ENCODE data around the gene C11orf97. TPM values are rescaled to one million over a fixed set of nuclear protein-coding genes. Genes with fewer than 3 reads are reported as not detected.
"Not testable (repeated sequence)": the region's sequence is repeated elsewhere in the genome, so short reads cannot be mapped to it uniquely, and the experiment has no call there.

C11orf97 gene, protein sequence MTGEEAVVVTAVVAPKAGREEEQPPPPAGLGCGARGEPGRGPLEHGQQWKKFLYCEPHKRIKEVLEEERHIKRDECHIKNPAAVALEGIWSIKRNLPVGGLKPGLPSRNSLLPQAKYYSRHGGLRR
- not detected in 2 replicates for total RNA-seq (2014; rRNA removed; shearing (Covaris generic))

DNA sequence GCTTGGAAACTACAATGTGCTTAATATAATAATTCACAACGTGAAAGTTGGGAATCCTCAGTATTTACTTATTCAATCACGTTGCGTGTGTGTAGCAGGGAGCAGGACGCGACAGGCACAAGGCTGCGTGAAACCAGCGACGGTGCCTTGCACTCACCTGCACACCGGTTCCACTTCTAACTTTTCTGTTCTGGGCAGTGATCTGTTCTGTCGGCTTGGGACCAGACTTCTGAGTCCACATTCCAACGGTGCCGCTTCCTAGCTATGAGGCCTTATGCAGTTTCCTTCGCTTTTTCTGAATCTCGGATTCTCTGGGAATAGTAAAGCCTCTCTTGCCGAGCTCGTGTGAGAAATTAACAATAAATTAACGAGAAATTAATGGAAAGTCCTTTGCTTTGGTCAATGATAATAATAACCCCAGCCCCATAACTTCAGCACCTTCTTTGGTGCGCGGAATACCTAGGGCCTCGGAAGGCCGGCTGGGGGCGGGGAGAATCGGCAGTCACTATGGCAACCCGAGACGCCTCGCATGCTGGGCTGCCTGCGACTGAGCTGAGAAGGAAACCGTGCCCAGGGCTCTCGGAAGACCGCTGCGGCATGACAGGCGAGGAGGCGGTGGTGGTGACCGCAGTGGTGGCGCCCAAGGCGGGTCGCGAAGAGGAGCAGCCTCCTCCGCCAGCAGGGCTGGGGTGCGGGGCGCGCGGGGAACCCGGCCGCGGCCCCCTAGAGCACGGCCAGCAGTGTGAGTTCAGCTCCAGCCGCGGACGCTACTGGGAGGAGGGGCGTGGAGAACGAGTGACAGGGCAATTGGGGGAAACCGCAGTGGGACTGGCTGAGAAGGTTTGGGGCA lies at the start of gene C11orf97:
TSS of gene C11orf97 (plus strand) at position 530 of the 850 bp plus-strand sequence. CDS start at position 598, 68 bp downstream.
- no peak for DNase-seq (ENCODE audit: low spot score)

DNA sequence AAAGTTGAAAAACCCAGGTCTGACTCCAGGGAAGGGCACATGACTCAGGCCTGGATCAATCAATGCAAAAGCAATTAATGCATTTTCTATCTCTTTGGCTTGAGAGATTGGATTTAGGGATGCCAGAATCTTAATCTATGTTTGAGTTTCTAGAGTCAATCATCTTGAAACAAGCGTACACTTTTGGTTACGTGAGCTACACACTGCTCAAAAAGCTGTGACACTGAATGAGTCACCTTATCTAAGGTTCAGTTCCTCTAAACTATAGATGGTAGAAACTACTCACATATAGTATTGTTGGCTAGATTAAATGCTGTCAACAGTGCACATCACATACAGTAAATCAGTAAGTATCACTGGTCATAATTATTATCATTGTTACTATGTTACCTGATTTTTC lies 42.8 kb upstream of the C11orf97 start:
- DNase-seq (ENCODE audit: low spot score) = no peak

DNA sequence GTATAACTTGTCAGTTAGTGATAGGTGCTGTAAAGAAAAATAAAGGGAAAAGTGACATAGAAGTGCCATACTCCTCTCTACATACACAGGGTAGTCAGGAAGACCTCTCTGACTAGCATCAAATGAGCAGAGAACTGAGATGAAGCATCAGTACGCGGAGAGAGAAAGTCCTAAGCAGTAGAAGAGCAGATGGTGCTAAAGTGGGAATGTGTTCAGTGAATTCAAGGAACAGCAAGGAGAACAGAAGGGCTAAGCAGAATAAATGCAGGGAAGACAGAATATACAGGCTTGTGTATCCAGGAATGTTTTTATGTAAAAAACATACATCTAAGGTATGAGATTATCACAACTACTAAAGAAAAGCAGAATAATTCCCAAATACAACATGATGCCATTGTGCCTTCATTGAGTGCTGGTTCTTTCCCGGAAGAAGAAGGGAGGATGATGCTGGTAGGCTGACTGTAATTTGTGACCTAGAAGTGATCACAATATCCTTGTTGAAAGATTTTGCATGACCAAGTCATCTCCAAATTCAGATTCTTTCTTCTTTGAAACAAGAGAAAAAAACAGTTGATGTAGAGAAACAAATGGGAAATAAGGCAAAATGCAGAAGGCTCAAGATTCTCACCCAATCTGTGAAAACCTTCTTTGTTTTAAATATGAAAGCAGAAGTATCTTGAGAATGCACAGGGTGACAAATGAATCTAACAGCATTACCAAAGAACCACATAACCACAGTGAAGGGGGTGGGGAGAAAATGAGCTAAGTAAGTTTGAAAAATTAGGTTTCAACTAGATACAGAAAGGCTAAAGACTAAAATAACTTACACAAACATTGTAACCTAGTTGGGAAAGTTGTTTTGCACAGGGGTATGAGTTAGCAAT lies 39.1 kb upstream of the C11orf97 start:
- DNase-seq (ENCODE audit: low spot score) = no peak

DNA sequence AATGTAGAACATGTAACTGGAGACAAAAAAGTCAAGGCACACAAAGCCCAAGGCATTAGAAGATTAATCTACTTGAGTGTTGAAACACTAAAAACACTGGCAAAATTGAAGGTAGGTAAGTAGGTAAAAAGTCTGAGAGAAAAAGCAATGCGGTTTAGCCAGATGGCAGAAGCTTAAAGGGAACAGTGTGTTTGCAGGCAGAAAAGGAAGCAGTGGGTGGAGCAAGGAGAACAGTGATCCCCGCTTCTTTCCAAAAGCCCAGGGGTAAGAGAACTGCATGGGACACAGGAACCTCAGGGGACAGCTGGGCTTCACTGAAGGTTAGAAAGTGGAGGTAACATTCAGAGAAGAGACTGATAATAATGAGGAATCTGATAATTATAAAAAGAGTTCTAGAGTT lies 34.6 kb upstream of the C11orf97 start:
- no peak for DNase-seq (ENCODE audit: low spot score)

DNA sequence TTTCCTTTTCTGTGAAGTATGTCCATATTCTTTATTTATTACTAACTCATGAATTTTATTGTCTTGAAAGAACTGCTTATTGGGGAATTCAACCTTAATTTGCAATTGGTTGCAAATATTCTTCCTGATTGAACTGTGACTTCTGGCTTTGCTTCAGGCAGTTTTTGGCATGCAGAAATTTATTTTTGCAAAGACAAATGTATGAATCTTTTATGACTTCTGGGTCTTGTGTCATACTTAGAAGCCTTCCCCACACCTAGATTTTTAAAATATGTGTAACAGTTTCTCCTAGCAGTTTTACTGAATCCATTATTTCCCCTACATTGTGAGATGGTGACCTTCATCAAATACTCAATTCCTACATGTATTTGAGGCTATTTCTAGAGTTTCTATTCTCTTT lies 30.9 kb upstream of the C11orf97 start:
- no peak for DNase-seq (ENCODE audit: low spot score)

DNA sequence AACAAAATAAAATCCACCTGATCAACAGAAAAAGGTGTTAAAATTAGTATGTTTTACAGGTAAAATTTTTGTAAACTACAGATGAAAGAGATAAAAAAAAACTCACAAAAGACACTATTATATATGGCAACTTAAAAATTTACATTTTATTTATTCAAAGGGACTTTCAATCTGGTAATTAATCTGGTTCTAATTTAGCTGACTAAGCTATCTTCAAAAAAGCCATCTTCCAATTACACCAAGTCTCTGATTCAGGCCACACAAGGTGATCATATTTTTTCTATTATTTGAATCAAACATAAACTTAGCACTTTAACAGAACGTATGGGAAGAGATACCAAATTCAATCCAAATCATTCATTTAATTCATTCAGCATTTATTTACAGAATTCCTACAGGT lies 26.2 kb upstream of the C11orf97 start:
- no peak for DNase-seq (ENCODE audit: low spot score)

DNA sequence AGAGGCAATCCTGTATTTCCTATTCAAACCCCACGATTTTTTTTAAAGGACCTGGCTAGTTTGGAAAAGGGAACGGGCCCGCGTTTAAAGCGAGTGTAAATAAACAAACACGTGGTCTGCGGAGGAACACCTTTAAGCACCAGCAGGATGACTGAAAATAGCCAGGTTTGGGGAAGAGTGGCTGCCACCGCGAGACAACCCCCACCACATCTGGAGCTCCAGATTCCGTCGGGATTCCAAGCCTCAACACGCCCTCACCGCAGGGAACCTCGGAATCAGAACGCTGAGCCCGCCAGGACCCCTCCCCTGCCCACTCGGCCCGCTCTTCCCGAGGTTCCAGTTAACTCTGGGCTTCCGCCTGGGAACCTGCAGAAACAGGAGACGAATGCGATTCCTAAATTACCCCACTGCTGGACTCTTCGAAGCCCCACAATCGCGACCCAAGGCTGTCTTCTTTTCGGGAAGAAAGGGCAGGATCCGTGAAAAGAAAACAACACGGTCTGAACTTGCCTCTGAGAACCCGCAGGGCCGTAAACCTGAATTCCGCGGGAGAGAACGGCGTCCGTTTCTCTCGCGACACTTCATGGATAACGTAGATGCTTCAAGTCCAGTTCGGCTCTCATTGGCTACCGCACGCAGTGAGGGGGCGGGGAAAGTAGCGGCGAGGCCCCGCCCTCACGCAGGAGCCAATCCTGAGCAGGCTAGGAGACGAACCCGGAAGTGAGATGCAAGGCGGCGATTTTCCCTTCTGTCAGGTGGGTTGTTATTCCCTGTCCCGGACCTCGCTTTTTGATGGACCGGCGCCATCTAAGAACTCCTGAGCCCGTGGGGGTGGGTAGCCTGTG lies 18.8 kb upstream of the C11orf97 start, which contains the start of the genes ANKRD49 and MRE11:
TSS of gene ANKRD49 (plus strand) at position 704 of the 845 bp plus-strand sequence. CDS start 2,710 bp downstream, outside the sequence.
TSS of gene MRE11 (minus strand) at position 564 of the 845 bp plus-strand sequence. CDS start 1,043 bp downstream, outside the sequence.
- DNase-seq (ENCODE audit: low spot score) = peak; percentile 88

DNA sequence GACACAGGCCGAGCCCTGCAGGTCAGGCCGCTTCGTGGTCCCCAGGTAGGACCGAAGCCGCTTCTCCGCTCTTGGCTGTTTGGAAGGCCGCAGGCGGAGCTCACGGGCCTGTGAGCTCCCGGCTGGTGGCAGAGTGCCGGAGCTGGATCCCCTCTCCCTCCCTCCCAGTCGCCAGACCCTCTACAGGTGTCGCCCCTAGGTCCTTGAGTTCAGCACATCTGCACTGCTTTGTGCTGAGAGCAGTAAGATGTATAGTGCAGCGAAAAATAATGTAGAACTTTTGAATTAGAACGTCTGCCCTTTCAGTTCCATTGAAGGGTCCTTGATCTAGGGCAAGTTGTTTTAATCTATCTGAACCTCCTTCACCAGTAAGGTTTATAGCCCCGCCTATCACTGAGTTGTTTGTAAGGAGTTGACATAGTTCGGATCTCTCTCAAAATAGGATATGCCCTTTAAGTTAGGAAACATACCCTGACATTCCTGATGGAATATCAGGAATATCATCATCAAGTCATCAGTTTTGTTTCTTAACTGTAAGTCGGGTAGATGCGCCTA lies 18.1 kb upstream of the C11orf97 start:
- DNase-seq (ENCODE audit: low spot score) = no peak

DNA sequence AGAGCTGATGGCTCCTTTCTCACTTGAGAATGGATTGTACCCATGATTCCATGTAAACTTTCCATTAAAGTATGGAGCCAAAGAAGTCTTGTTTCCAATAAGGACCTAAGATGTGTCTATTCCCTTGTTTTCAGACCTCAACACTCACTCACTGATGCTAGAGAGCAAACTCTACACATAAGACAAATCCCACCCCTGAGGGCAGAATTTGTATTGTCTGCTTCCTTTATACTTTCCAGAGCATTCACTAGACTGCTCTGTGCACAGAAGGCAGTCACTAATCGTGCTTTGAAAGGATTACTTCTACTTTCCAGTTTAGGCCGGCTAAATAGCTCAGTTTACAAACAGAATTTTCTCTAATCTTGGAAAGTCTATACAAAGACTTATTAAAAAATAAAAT lies 12.1 kb upstream of the C11orf97 start:
- no peak for DNase-seq (ENCODE audit: low spot score)

DNA sequence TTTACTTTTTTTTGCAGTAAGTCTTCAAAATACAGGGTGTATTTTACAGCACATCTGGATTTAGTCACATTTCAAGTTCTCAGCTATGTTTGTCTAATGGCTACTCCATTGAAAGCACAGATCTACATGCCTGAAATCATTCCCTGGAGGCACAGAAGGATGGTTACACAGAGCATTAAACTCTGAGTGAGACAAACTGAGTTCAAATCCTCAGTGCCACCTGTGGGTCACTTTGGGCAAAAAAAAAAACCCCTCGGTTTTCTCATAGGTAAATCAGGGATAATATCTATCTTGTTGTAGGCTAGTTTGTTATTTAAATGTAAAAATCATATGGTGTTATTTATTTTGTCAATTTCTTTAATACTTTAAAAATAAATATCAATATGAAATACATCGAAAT lies 10.7 kb upstream of the C11orf97 start:
- DNase-seq (ENCODE audit: low spot score) = no peak

DNA sequence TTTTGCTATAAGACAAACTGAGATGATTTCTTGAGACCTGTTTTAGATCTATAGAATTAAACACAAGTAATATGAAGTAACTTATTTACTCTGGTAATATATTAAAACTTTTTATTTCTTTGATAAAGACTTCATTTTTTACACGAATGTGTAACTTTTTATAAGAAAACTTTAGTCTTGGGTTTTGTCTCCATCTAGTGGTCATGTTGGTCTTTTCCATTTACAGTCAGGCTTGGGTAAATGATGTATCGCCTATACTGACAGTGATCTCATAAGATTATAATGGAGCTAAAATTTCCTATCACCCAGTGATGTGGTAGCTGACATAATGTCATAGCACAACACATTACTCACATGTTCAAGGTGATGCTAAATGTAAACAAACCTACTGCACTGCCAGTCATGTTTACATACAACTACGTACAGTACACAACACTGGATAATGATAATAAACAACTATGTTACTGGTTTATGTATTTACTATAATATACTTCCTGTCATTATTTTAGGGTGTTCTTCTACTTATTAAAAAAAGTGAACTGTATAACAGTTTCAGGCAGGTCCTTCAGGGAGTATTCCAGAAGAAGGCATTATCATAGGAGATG lies 7.5 kb upstream of the C11orf97 start:
- no peak for DNase-seq (ENCODE audit: low spot score)

DNA sequence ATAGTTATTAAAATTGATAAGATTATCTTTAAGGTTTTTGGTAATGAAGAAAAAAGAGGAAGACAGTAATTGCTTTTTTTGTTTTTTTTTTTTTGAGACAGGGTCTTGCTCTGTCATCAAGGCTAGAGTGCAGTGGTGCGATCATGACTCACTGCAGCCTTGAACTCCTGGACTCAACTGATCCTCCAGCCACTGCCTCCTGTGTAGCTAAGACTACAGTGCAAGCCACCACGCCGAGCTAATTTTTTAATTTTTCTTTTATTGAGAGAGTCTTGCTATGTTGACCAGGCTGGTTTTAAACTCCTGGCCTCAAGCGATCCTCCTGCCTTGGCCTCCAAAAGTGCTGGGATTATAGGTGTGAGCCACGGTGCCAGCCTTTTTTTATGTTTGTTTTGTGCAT lies 5.7 kb upstream of the C11orf97 start:
- DNase-seq (ENCODE audit: low spot score) = not testable (repeated sequence)

DNA sequence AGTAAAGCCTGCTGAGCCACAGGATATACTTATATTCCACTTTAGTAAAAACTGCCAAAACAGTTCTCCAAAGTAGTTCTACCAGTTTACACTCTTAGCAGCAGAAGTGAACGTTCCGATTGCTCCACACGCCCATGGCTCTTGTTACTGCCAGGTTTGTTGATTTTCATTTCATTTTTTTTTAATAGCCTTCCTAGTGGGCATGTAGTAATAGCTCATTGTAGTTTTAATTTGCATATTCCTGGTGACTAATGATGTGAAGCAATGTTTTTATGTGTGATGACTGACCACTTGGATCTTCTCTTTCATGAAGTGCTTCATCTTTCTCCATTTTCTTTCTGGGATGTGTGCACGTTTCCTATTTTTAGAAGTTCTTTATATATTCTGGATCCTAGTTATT lies 4.8 kb upstream of the C11orf97 start:
- no peak for DNase-seq (ENCODE audit: low spot score)

DNA sequence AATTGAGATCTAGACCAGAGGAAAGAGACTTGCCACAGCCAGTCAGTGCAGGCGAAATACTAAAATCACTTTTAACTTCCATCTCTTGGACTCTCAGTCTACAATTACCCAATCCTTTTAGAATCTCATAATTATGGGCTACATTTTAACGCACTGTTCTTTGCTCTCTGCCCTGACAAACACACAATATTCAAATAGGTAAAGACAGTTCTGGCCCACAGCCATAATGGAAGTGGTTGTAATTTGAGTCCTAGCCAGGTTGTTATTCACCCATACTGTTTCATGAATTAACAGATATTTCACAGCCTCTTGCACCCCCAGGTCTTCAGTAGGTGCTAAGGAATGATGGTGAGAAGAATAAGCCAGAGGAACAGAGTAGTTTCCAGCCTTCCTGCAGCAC lies 830 bp downstream of the C11orf97 start:
- DNase-seq (ENCODE audit: low spot score) = no peak

DNA sequence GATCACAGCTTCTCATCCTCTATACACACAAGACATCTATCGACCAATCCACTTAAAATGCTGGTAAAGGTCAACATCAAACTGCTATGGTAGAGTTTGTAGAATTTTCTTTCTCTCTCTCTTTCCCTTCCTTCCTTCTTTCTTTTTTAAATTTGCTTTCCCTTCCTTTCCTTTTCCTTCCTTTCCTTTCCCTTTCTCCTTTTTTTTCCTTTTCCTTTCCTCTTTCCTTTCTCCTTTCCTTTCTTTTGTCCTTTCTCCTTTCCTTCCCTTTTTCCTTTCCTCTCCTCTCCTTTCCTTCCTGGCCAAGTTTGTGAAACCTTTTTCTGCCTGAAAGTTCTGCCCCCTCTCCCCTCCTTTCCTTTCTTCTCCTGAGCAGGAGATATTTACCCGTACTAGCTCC lies 3.1 kb downstream of the C11orf97 start:
- no peak for DNase-seq (ENCODE audit: low spot score)

DNA sequence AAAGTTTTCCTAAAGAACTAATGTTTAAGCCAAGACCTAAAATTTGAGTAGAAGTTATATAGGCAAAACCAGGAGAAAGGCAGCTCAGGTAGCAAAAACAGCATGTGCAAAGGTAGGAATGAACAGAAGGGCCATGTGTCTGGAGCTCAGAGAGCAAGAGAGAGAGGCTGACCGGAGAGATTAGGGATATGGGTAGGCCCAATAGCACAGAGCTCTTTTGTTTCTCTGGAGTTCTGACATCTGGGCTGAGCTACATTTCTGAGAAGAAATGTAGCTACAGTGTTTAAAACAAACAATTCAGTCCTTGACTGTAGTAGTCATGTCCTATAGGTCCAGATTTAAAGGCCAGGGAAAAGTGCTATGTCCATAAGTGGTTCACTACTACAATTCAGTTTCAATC lies 4.5 kb downstream of the C11orf97 start:
- no peak for DNase-seq (ENCODE audit: low spot score)

DNA sequence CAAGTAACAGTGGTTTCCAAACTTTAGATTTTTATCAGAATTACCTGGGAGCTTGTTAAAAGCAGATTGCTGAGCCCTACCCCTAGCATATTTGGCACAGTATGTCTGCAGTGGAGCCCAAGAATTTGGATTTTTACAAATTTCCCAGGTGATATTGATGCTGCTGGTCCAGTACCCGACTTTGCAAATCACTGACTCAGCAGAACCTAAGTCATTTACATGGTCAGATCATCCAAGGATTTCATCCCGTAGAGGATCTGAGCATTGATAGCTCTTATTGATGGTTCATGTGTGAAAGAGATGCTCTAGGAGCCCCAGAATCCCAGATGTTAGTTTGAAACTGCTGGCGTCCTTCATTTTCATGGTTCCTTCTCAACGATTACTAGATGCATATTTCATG lies 6.0 kb downstream of the C11orf97 start:
- no peak for DNase-seq (ENCODE audit: low spot score)

DNA sequence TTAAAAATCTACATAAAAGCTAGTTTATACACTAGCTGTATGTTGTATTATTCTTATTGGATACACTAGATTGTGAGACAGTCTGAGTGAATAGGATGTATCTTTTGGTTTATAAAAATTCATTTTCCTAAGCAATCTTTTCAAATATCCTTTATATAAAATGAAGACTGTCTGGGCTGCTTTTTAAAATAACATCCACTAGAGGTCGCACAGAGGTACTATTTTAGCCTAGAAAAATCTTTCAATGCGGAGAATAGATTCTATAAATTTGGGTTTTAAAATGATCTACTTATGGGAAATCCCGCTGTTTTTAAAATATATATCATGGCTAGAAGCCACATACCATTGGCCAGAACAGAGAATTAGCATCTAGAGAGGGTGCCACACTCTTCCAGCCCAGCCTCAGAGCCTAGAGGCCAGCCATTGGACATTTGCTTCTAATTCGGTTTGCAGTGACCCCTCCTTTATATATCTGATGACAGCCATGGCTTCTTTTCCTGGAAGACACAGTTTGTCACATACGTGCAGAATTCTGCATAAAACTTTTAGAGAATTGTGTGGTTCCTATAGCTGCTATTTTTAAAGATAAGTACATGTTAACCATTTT lies 7.3 kb downstream of the C11orf97 start:
- DNase-seq (ENCODE audit: low spot score) = no peak

DNA sequence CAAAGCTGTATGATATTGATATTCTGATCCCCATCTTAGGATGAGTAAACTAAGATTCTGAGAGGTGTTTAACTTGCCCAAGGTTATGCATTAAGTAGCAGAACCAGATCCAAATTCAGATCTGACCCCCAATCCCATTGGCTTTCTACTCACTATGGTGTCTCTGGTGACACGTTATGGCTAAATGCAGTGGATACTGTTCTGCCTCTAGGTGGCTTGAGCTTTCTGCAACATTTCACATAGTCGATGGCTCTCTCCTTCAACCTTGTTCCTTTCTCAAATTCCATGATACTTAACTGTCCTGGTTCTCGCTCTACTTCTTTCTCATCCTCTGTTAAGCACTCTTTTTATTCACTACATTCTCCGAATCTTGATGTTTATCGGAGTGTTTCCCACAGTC lies 9.4 kb downstream of the C11orf97 start:
- no peak for DNase-seq (ENCODE audit: low spot score)

DNA sequence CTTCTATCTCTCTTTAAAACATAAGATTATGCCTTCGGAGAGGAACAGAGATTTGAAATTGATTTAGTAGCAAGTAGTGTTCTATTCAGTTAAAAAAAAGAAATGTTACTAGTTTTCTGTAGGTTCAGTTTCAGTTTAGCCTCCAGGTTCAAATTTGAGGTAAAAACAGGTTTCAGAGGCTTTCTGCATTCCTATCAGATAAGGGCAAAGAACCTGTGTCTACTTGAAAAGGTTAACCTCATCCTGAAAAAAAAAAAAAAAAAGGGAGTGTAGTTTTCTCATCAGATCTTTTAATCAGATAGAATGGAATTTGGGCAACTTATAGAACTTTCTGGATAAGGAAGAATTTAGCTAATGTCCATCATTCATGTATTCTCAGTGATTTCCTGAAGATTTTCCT lies 12.1 kb downstream of the C11orf97 start:
- DNase-seq (ENCODE audit: low spot score) = no peak

All from A172 (cell line).